ENCODE results near the gene PLRG1.

PLRG1 gene

GRCh38 chr4:154516318-154517029, 33.7 kb downstream of the PLRG1 start:
- DNase-seq, result no peak

DNA sequence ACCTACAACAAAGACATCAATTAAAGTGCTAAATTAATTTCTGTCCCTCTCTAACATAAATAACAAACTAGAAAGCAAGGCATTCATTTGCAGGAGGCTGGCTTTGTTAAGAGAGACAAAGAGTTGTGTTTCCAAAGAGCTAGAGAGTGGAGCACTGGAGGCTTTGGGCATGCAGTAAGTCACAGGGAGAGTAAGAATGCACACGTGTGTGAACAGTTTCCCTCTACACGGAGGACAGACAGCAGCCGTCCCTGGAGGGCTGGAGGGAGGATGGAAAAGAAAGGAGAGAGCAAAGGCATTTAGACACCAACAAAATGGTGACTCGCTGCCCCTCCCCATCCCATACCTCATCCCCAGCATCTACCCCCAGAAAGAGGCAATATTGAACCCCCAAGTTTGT, 38.2 kb downstream of the PLRG1 start:
- no peak for DNase-seq

GRCh38 chr4:154511548-154511947, 38.7 kb downstream of the PLRG1 start:
- DNase-seq, result no peak

DNA sequence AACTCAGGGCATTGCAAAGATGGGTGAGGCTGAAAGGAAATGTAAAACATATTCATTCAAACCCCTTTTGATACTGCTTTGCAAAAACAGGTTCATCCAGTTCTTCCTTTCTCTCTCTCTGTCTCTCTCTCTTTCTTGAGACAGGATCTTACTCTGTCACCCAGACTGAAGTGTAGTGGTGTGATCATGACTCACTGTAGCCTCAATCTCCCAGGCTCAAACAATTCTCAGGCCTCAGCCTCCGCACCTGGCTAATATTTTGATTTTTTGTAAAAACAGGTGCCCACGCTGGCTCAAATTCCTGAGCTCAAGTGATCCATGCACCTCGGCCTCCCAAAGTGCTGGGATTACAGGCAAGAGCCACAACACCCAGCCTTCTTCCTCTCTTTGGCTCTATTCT, 43.0 kb downstream of the PLRG1 start:
- DNase-seq, result no peak

- no peak for DNase-seq
Measured at GRCh38 chr4:154506253-154506652, 43.9 kb downstream of the PLRG1 start.

DNA sequence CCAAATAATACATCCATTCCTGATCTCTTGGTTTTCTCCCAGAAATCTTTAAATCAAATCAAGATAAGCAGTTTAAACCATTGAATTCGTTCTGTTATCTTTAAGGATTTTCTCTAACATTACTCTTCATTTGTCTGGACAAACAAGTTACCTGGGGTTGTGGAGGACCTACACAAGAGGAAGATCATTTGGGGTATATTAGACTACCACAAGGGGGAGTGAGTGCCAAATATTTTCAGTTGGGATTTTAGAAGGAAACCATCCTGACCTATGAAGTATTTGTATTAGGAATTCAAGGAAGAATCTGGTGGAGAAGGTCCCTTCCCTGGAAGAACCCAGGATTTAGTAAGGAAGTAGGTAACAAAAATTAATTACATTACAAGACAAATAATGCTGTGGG, 46.6 kb downstream of the PLRG1 start:
- peak; percentile 3 for DNase-seq

DNA sequence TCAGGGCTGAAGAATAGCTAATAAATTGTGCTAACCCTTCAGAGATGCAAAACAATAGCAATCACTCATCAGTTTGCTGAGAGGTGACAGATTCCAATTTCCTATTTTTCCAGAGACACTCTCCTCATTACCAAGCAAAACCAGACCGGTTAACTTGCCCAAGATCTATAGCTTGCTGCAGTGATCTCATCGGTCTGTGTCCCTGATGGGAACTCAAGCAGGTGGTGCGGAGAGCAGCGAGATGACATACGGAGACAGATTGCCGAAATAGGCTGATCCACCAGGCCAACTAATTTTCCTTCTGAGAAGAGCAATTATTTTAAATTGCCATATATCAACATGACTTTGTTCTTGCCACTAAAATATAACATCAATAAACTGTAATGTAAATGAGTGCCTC, 48.1 kb downstream of the PLRG1 start:
- no peak for DNase-seq

GRCh38 chr4:154497889-154498288, 52.3 kb downstream of the PLRG1 start:
- DNase-seq, result no peak

DNA sequence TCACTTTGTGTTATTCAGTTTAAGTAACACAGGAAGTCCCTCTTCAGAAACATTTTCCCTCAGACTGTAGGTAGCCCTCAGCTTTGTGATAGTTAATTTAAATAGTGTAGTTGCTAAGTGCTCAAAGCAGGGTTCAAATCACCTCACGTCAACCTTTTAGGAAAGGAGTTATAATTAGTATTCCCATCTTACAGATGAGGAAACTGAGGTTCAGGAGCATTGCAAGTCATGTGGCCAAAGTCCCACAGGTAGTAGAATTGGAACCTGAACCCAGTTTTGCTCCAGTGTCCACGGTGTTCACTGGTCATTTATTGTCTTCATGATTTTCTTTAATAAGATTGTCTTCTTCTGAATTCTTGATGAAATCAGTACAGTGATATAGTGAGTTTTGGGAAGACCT, 54.3 kb downstream of the PLRG1 start:
- no peak for DNase-seq

- DNase-seq, result no peak
Measured at GRCh38 chr4:154492288-154492687, 57.9 kb downstream of the PLRG1 start.

DNA sequence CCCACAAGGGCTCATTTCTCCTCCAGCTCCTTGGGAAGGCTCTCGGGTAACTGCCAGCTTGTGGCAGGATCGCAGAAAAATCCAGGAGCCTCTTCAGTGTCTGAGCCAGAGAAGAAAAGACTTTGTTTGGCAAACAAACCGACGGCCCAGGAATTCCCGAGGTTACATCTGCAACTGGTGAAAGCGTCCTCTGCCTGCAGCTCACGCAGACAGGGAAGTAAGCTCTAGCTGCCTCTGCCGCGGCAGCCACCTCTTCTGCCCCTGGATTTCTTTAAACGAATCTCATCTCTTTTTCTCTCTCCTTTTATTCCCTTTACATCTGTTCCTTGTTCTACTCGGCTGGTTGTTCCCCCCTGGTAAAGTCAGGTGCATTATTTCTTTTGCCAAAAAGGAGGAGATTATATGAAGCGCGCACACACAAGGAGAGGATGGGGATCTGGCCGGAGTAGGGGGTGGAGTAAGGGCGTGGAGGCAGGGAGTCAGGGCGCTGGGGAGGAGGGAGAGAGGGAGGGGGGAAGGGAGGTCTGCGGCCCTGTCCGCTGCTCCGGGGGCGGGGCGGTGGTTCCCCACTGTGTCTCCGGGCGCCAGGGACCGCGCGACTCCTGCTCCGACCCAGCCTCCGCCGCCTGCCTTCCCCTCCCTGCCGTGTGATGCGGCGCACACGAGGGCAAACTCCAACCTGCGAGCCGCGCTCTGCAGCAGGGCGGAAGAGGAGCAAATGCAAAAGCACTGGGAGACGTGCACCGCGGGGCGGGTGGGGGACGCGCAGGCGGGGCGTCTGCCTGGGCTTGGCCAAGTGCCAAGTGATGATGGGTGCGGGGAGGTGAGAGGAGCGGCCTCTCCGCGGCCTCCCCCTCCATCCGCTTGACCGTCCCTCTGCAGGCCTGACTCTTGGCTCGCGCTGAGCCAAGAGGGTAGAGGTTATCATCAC, 58.6 kb downstream of the PLRG1 start, which contains the start of gene DCHS2:
Gene DCHS2 (minus strand): TSS at position 459 of the 931 bp plus-strand sequence. CDS start 444 bp downstream, at position 15.
- DNase-seq, result no peak

GRCh38 chr4:154490583-154491340, 59.4 kb downstream of the PLRG1 start:
- no peak for DNase-seq

DNA sequence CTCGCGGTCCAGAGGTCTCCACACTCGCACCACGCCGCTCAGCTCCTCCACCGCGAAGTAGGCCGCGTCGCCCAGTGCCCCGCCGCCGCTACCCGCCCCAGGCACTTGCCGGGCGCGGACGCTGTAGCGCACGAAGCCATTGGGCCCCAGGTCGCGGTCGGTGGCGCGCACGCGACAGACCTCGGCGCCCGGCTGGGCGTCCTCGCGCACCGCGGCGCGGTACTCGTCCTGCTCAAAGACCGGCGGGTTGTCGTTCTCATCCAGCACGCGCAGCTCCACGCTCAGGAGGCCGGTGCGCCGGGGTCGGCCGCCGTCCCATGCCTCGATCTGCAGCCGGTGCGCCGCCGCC, 60.0 kb downstream of the PLRG1 start:
- DNase-seq, result no peak

DNA sequence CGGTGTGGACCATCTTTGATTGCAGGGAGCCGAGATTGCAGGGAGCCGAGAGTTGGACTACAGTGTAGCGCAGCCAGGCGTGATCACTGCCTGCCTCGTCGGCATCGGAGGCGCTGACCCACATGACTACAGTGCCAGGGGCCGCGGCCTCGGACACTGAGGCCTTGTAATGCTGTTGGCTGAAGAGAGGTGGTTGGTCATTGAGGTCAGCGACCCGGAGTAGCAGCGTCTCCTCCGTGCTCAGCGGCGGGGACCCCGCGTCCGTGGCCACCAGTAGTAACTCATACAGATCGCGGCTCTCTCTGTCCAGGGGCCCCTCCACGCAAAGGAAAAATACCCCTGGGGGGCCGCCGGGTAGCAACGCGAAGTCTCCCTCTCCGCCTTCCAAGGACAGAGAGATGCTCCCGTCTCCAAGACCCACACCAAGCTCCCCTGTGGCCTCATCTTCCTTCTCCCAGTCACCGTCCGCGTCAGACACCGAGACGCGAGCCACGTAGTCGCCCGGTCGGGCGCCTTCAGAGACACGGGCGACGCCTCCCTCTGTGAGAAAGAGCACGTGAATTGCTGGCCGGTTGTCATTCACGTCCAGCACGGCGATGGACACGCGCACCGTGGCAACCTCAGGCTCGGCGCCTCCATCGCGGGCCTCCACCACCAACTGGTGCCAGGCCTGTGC, 60.5 kb downstream of the PLRG1 start:
- DNase-seq, result no peak

DNA sequence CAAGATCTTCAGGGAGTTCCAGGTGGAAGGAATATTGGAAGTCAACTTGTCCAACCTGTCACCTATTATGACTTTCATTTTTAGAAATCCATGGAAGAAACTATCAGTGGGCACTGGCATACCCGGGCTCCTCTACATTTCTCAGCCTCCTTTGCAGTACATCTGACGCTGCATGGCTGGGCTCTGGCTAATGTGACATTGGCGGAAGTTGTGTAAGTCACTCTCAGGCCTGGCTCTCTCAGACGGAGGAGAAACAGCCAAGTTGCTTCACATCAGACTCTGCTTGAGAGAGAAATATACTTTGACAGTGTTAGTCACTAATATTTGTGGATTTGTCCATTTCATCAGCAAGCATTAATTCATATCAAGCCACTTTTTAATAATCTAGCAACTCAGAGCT, 63.1 kb downstream of the PLRG1 start:
- no peak for DNase-seq

- DNase-seq, result no peak
Measured at GRCh38 chr4:154485127-154485773, 65.0 kb downstream of the PLRG1 start.
